Measurements from ENCODE around the gene TMEM259. TPM values are rescaled to one million over a fixed set of nuclear protein-coding genes. Genes with fewer than 3 reads are reported as not detected.
A peak's percentile ranks its signal among the peaks of the same experiment; 100 is the strongest.

Gene TMEM259
- total RNA-seq, 1 donor: 49.9 TPM

DNA sequence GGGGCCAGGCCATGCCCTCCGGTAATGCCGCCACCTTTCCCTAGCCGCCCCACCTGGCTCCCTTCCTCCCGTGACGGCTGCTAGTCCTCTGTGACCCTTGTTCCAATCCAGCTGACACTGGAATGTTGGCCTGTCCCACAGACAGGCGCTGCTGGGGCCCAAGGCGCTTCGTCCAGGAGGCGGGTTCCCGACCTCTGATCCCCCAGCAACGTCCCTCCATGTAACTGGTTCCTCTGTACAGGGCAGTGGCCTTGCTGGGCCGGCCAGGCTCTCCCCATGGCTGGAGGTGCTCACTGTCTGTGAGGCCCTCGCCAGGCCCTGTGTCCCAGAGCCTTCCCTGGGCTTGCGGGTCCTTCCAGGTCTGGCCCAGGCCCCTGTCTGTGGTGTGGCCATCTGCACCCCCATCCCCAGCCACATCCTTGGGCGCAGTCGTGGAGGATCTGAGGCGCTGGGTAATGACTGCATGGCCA lies 27.5 kb downstream of the TMEM259 start:
- no peak for DNase-seq (ENCODE audit: low read depth)
- no peak overlapping the region for H3K4me3 ChIP-seq (ENCODE audit: low read depth, low read length)
- TF ChIP-seq CTCF (IDR thresholded peaks at IDR 0.05; ENCODE audit: insufficient read depth, low read length): no peak

DNA sequence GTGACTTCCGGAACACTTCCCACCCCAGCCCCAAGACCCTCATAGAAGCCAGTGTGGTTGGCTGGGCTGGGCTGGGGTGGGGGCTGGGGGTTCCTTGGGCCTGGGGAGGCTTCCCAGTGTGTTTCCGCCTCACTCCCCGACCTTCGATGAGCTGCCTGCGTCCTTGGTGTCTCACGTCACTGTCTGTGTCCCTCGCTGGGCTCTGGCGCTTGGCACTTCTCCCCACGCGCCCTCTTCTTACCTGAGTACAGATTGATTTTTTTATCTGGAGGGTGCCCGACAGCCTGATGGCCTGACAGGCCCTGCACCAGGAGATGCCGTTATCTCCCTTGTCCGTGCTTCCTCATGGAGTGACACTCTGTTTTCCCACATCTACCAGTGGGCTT lies 28.3 kb downstream of the TMEM259 start:
- no peak overlapping the region for H3K4me3 ChIP-seq (ENCODE audit: low read depth, low read length)
- DNase-seq (ENCODE audit: low read depth): no peak
- TF ChIP-seq CTCF (IDR thresholded peaks at IDR 0.05; ENCODE audit: insufficient read depth, low read length): no peak

DNA sequence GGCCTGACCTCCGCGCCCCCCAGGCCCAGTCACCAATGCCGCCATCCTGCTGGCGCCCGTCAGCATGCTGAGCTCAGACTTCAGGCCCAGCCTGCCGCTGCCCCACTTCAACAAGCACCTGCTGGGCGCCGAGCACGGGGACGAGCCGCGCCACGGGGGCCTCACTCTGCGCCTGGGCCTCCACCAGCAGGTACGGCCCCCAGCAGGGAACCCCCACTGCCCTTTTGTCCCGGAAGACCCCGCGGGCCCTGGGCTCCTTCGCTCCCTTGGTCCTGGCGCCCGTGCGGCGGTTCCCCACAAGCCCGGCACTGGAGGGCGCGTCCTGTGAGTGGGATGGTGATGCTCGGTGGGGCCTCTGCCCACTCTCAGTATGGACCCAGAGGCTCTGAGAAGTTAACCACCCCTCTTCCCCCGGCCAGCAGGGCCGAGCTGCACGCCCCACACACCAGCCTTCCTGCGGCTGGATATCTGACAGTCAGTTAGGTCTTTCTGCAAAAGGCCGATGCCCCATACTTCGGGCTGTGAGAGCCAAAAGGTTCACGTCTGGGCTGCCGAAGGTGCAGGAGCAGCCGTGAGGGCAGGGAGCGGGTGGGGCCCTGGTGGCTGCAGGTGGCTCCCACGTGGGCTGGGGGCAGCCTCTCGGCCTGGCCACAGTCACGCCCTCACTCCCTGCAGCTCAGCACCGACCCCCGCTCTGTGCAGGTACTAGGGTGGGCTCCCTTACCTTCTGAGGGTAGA lies 28.8 kb downstream of the TMEM259 start:
- no peak overlapping the region for H3K4me3 ChIP-seq (ENCODE audit: low read depth, low read length)
- TF ChIP-seq CTCF (IDR thresholded peaks at IDR 0.05; ENCODE audit: insufficient read depth, low read length): no peak
- DNase-seq (ENCODE audit: low read depth): no peak

GRCh38 chr19:991174-991931 lies 29.6 kb downstream of the TMEM259 start:
- DNase-seq (ENCODE audit: low read depth): peak; percentile 29
- H3K4me3 ChIP-seq (ENCODE audit: low read depth, low read length): no peak overlapping the region
- no peak for TF ChIP-seq CTCF (IDR thresholded peaks at IDR 0.05; ENCODE audit: insufficient read depth, low read length)

GRCh38 chr19:990746-991145 lies 30.2 kb downstream of the TMEM259 start:
- H3K4me3 ChIP-seq (ENCODE audit: low read depth, low read length): no peak overlapping the region
- DNase-seq (ENCODE audit: low read depth): no peak
- no peak for TF ChIP-seq CTCF (IDR thresholded peaks at IDR 0.05; ENCODE audit: insufficient read depth, low read length)

- no peak for DNase-seq (ENCODE audit: low read depth)
- H3K4me3 ChIP-seq (ENCODE audit: low read depth, low read length): no peak overlapping the region
- no peak for TF ChIP-seq CTCF (IDR thresholded peaks at IDR 0.05; ENCODE audit: insufficient read depth, low read length)
Measured at GRCh38 chr19:990119-990571, 30.8 kb downstream of the TMEM259 start.

Measured in fibroblast of the aortic adventitia (primary cell).